ENCODE results near the gene MPHOSPH6.
A peak's percentile ranks its signal among the peaks of the same experiment; 100 is the strongest.
"Not testable (repeated sequence)": the region's sequence is repeated elsewhere in the genome, so short reads cannot be mapped to it uniquely, and the experiment has no call there.

The MPHOSPH6 gene, protein sequence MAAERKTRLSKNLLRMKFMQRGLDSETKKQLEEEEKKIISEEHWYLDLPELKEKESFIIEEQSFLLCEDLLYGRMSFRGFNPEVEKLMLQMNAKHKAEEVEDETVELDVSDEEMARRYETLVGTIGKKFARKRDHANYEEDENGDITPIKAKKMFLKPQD

DNA sequence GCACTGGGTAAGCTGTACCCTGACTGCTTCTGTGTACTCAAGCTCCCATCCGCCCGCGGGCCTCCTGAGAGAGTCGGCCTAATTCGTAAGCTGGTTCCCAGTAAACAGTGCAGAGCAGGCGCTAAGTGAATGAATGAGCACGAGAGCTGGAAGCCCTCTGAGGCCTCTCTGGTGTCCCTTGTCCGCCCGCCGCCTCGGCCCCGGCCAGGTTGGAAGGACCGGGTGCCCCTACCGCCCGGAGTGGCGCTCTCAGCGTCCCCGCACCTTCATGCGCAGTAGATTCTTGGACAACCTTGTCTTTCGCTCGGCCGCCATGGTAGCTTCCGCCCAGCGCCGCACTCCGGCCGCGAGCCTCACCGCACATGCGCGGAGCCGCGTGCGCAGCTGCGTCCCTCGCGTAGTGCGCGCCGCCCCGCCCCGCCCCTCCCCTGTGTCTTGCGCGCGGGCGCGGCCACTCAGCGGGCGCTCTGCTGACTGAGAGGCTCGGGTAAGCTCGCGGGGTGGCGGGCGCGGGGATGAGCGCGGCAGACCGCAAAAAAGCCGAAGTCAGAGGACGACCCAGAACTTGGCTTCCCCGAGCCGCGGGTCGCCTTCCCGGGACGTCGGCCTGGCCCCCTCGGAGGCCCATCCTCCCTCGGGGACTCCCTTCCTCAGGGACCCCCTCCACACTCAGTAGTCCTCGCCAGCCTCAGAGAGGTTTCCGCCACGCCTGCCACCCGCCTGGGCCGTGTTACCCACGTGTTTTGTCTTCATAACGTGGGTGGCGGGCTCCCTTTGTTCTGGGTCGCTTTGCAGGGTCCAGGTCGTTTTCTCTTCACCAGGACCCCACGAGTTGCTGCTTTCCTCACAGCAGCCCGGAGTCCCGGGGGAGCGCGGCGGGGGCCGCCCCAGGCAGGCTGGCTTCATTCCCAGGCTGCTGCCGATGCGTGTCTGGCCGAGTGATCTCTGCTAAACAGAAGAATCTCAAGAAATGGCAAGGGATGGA, at the start of gene MPHOSPH6:
Gene MPHOSPH6 (minus strand): TSS at position 364 of the 985 bp plus-strand sequence. CDS start 49 bp downstream, at position 315.
- peak; percentile 90 for DNase-seq (ENCODE audit: low read depth)

DNA sequence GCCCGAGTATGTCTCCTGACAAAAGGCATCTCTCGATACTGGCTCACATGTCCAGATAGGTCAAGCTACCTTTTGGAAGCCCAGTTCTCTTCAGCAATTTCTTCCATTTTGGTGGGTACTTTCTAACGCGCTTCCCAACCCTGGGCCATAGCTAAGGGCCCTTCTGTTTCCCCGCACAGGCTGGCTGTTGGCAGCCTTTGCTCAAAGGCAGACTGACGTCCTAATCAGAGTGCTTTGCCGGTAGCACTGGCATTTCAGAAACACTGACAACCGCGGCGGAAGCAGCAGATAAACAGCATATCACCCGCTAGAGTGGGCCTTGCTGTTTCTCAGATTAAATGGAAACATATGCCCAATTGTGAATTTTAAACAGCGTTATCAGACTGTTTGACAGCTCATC, 49.3 kb upstream of the MPHOSPH6 start:
- DNase-seq (ENCODE audit: low read depth): no peak

DNA sequence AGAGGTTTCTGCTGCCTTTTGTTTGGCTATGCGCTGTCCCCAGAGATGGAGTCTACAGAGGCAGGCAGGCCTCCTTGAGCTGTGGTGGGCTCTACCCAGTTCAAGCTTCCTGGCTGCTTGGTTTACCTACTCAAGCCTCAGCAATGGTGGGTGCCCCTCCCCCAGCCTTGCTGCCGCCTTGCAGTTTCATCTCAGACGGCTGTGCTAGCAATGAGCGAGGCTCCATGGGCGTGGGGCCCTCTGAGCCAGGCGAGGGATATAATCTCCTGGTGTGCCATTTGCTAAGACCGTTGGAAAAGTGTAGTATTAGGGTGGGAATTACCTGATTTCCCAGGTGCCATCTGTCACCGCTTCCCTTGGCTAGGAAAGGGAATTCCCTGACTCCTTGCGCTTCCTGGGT, 39.3 kb upstream of the MPHOSPH6 start:
- DNase-seq (ENCODE audit: low read depth): not testable (repeated sequence)

DNA sequence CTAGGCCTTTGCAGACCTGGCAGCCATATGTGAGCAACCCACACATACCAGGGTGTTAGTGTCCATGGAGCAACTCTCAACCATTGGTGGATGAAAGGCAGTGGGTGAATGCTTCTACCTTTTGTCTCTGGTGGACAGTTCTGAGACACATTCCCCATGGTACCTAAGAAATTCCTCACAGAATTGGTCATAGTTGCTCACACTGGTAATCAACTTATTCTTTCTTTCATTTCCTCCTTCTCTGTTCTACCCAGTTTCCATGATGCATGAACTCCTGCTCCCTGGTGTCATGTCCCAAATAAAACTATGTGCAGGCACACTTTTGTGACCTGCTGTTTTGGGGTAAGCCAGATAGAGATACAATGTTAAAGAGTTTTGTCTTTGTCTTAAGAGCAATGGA, 33.2 kb upstream of the MPHOSPH6 start:
- no peak for DNase-seq (ENCODE audit: low read depth)

DNA sequence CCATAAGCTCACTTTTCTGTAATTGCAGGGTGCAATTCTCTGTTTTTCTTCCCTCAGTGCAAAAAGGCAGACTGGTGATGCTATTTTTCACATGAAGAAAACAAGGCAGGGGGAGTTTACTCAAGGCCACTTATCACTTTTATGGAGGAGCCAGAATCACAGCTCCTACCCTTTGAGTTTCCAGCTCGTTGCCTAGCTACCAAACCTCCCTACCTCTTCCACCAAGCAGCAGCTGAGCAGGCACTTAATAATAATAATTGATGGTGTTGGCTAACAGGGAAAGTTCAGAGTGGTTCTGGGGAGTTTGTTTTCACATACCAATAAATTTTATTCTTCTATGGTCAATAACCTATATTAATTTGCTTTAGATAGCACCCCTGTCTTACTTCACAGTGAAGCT, 31.9 kb upstream of the MPHOSPH6 start:
- DNase-seq (ENCODE audit: low read depth): no peak

DNA sequence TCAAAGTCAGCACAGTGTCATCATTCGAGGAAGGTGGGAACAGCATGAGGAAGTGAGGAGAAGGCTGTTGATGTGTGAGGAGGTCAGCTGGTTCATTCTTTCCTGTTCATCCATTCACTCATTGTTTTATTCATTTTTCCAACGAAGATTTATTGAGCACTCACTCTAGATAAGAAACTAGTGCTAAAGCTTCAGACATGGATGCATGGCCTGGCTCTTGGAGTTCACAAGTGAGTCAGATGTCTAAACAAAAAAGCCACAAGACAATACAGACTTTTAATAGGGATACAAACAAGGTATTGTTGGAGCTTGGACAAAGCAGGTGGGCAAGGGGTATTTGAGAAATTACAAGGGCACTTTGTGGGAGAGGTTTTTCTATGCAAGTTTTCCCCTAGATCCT, 31.3 kb upstream of the MPHOSPH6 start:
- no peak for DNase-seq (ENCODE audit: low read depth)

DNA sequence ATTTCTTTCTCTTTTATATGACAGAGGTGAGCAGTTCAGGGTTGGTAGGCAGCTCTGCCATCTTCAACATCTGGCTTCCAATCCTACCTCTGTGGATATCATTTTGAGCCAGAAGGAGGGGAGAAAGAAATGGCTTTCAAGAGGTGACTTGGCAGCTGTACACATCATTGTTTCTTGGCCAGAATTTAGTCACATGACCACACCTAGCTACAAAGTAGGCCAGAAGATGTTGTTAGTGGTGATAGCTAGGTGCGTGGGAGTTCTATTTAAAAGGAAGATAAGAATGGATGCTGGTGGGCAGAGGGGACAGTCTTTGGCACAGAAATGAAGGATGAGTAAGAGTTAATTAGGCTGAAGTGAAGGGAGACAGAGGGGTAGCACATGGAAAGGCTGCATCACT, 29.2 kb upstream of the MPHOSPH6 start:
- DNase-seq (ENCODE audit: low read depth): no peak

DNA sequence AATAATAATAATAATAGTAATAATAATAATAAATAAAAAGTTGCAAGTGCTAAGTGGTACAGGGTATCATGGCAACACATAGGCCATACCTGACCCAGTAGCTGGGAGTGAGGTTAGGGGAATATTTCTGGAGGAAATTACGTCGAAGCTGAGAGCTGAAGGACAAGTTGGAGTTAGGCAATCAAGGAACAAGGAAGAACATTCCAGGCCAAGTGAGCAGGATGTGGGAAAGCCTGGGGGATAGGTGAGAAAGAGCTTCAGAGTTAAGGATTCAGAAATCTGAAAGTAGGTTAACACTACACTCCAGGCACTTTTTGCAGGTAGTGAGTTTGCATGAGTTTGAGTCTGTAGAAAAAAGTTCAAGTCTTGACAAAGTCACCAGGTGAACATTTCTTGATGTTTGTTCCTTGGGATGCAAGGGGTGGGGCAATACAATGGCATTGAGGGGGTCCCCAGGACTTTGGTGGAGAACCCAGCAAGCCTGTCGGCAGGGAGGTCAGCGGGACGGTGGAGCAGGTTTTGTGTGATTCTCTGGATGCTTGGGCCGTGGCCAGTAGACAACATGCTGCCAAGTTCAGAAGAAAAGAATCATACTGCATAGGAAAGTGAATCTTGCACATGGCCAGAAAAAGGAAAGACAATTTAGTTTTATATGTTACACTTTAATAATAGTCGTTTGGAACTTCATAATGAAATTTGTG, 27.7 kb upstream of the MPHOSPH6 start:
- DNase-seq (ENCODE audit: low read depth): no peak

DNA sequence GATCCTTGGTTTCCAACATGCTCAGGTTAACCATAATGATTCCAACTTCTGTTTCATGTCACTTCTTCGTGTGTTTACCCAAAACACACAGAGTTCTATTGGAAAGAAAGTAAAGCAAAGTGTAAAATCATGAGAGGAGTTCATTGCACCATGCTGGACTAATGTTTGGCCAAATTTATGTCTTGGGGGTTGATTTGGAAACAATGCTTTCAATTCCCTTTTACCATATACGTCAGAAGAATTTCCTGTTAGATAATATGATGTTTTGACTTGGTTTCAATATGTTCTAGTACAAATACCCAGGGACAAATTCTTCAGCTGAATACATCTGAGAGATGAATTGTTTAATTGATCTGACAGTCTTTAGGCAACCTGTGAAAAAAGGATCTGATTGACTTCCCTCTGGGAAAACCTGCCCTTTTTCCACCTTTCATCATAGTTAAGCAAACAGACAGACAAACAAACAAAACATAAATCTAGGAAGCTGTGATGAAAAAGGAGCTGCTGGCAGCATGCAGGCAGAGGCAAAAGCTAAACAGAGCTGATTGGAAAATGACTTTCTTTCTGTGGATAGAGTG, 26.0 kb upstream of the MPHOSPH6 start:
- DNase-seq (ENCODE audit: low read depth): no peak

DNA sequence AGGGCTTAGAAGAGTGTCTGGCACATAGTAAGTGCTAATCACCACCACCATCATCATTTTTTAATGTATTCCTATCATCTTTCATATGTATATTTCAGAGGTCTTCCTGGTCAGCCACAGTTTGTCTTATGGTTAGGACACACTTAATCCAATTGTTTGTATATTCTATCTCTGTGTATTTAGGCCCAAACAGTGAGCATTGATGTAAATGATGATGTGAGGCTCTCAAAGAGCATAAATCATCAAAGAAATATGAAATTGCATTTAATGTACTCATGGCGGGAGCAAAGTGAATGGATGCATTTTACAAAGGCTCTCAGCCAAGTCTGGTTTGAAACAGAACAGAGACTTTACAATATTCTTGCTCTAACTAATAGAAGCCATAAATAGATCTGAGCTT, 24.1 kb upstream of the MPHOSPH6 start:
- no peak for DNase-seq (ENCODE audit: low read depth)

DNA sequence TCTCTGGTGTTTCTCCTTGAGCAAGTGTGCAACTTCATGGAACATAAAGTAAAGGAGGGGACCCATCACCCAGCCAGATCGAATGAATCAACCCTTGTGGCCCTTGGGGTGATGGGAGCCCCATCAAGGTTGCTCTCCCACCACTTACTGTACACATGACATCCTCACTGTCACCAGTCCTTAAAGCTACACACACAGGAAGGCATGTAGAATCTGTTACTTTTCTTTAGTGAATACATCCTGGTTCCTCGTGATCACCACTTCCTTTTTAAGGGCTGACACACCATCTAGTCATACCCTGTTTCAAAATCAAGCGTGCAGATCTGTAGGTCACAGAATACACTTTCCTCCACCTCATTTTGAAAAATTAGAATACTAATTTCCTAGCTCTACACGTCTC, 22.6 kb upstream of the MPHOSPH6 start:
- DNase-seq (ENCODE audit: low read depth): no peak

DNA sequence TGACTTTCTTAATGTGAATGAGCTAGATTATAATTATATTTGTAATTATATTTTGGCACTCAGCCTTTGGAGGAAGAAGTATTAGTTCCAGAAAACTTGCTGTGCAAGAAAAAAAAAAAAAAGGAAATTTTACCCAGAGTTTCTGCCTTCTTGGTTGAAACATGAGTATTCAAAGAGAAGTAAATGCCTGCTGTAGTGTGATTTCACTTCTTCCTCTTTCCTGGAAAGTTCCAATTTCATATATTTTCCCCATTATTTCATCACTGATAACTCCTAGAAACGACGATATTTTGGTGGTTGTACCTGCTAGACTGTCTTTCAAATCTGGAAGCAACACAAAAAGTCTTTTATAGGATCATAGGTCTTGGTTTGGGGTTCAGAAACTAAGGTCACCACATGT, 20.4 kb upstream of the MPHOSPH6 start:
- DNase-seq (ENCODE audit: low read depth): no peak

DNA sequence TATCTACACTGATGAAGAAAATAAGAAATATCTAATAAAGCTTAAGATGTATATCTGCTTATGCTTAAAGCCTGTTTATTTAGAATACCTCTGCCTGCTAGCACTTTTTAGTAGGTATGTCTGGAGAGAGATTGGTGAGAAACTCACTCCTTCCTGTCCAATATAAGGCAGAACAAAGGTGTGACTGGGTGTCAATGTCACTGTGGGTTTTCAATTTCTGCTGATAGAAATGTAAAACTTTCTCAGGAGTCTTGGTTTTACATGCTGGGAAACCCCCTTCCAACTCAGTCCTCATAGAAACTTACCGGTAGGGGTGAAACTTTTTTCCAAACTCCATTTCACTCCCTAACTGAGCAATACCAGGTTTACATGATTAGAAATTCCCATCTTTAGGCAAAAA, 17.8 kb upstream of the MPHOSPH6 start:
- no peak for DNase-seq (ENCODE audit: low read depth)

DNA sequence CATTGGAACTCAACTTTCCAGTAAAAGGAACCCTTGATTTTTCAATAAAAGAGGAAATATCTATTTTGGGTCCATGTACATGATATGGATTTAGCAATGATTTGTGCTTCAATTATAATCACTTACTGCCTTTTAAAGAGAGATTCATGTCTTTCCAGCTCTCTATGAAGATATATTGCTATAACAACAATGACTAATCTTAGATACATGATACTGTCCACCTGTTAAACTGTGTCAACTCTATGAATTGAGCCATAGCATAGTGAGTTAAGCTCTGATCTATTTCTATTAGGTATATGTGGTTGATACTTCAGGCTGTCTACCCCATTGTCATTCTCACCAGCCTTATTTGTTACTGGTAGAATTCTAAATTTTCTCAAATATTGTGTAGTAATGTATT, 15.0 kb upstream of the MPHOSPH6 start:
- no peak for DNase-seq (ENCODE audit: low read depth)

DNA sequence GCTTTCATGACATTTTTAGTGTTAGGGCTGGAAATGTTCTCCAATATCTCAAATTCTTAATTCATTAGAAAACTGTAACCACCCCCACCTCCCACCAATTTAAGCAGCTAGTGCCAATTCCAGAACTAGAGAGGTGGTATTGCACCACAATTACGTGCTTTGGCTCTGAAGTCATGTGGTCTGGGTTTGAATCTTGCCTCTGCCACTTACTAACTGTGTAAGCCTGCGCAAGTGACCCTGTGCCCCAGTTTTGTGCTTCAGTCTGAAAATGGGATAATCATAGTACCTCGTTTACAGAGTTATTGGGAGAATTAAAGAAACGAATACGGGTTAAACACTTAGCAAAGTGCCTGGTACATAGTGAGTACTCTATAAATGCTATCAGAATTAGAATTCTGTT, 14.2 kb upstream of the MPHOSPH6 start:
- no peak for DNase-seq (ENCODE audit: low read depth)

DNA sequence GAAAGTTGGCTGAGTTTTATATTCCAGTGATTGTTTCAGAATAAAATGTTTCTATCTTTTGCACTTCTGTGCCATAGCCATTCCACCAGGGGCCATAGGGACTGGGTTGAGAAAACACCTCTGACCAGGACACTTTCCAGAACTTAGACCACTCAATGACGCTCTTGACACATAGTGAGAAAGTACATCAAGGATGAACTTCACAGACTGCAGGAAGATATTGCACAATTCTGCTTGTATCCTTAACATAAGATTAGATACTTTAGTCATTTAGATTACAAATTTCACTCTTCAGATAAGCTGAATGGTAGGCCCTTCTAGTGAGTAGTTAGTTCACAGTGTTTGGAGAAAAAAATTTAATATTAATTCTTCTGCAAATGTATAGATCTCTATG, 13.0 kb upstream of the MPHOSPH6 start:
- no peak for DNase-seq (ENCODE audit: low read depth)

DNA sequence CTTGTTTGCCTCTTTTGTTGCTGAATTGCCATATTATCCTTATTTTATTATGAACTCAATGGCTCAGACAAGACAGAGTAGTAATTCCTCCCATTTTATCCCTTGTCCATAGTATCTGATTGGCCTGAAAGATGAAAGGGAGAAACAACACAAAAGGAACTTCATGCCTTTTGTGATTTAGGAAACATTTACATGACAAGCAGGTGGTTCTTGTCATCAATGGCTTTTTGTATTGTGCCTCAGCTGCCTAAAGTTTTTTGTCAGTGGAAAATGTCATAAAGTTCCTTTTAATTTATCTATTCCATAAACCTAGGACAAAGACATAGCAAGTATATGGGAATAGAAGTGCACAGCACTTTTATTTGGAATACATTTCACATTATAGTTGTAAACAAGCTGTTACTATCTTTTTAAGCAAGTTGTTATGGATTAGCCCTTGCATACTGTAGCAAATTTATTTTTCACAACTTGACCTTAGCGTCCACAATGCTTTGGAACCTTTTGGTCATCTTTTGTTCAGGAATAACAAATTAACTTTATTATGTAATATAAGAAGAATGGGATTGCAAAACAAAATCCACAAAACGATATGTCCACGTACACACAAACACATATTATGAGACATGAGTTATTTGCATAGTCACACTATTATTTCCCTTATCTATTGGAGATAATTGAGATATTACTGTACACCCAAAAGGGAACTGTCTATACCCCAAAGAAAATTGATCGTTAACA, 12.4 kb upstream of the MPHOSPH6 start:
- DNase-seq (ENCODE audit: low read depth): no peak

DNA sequence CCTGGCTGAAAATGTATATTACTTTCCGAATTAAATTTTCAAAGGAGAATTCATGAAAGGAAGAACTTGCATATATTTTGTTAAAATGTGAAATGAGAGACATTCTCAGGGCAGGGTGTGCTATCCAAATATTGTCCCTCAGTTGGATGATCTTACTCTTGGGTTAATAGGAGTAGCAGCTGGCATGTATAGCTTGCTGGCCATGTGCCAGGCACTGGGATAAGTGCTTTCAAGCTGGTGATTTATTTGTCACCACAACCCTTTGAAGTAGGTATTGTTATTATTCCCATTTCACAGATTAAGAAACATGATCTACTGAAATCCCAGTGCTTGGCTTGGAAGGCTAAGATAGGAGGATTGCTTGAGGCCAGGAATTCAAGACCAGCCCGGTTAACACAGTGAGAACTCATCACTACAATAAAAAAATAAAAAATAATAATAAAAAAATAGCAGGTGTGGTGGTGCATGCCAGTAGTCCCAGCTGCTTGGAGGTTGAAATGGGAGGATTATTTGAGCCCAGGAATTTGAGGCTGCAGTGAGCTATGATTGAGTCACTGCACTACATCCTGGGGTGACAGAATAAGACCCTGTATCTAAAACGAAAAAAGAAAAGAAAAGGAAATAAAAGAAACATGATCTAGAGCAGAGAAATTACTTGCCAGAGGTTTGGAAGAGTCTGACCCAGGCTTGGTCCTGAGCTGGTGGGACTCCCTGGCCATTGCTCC, 11.6 kb upstream of the MPHOSPH6 start:
- no peak for DNase-seq (ENCODE audit: low read depth)

DNA sequence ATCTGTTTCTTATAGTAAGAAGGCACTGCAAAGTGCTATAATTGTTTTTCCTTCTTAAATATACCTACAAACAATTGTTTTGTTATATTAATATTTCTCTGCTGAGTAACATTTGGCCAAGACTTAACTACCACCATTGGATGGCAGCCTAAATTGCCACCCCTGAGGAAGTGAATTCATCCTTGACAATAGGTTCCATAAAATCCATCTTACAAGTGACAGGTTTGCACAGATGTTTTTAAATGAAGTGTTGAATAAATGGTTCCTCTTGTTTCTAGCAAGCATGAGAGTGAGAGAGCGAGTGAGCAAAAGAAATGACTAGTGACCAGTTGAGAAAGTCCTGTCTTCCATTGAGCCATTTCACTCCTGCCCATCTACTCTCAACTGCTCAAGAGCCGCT, 8.3 kb upstream of the MPHOSPH6 start:
- DNase-seq (ENCODE audit: low read depth): no peak

DNA sequence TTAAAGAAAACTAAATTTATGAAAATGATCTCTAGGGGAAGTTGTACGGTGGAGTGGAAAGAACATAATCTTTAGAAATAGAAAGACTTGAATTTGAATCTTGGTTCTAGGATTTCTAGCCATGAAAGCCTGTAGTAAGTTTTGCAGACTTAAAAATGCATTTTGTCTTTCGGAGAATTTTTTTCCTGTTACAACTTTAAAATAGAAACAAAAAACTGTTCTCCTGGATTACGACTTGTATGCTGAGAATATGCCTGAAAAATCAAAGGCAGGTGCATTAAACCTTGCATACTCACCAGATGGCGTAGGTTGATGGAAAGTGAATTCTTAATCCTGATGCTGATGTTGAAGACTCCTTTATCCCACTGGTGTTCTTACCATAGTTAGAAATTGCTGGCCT, 7.5 kb upstream of the MPHOSPH6 start:
- DNase-seq (ENCODE audit: low read depth): no peak

DNA sequence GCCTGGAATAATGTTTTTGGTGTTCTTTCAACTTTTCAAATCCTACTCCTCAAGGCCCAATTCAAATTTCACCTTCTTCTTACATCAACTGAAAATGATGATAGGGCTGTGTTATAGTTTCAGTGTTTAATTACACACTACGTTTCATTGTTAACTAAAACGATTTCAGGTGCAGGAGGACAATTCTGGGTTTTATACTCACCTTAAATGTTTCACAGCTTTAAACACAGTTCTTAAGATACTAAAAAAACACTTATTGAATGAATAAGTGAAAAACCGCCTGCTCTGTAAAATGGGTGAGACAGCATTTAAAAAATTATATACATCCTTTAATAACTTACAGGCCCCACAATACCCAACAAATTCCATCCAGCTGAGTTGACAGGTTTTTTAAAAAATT, 6.2 kb upstream of the MPHOSPH6 start:
- DNase-seq (ENCODE audit: low read depth): no peak

Measured in stimulated activated CD8-positive, alpha-beta memory T cell treated with anti-CD3 and anti-CD28 coated beads, Interleukin-12 subunit alpha, Interleukin-12 subunit beta, amount 100 ng/mL, for 4 hours (primary cell).